SK-N-SH (cell line): ENCODE measurements around the gene TFPI. TPM values are rescaled to one million over a fixed set of nuclear protein-coding genes. Genes with fewer than 3 reads are reported as not detected.
A peak's percentile ranks its signal among the peaks of the same experiment; 100 is the strongest.
"Not testable (repeated sequence)": the region's sequence is repeated elsewhere in the genome, so short reads cannot be mapped to it uniquely, and the experiment has no call there.

Experiments
- CTCF ChIA-PET: fragments of 300-600, 350-600 bp; formaldehyde crosslinking; extraction: SDS; loops from one replicate; lab custom pipeline; 2021; lab: Yijun Ruan, JAX
- POLR2A ChIA-PET: fragments of 350-600 bp; sonication (Branson Sonifier 250); formaldehyde crosslinking; extraction: SDS; loops from one replicate; lab custom pipeline; 2020; ENCODE audit warnings: antibody characterized with exemption, inconsistent platforms; lab: Yijun Ruan, JAX
- DNase-seq: peaks from one replicate; pipeline ENCODE4 v3.0.0; 2012
- H2AFZ ChIP-seq: fragments of 200-600 bp; sonication (generic); 2 replicates; pipeline ENCODE4 v1.8.1; 2016; ENCODE audit warnings: antibody characterized with exemption, mild to moderate bottlenecking, low read depth
- H3F3A ChIP-seq: fragments of 200-600 bp; sonication (generic); replicated peaks from 2 replicates; pipeline ENCODE3; 2016; ENCODE audit warnings: antibody characterized with exemption, mild to moderate bottlenecking; ENCODE audit not compliant: insufficient read depth
- H3K27ac ChIP-seq, 2 experiments: fragments of 200-500 bp in 1 of 2; fragments of 200-600 bp in 1 of 2; sonication (Bioruptor generic) in 1 of 2; sonication (generic), shearing (Covaris generic) in 1 of 2; 2 replicates each; pipeline versions ENCODE4 v1.5.1 to v1.6.1; 2014 to 2016; ENCODE audit warnings: low read depth in 2 of 2, inconsistent platforms in 1 of 2, low read length in 1 of 2, mild to moderate bottlenecking in 1 of 2, mixed read lengths in 1 of 2
- H3K27me3 ChIP-seq: fragments of 200-600 bp; sonication (generic), shearing (Covaris generic); 2 replicates; pipeline ENCODE4 v1.6.1; 2016; ENCODE audit warnings: mixed run types; ENCODE audit not compliant: insufficient read depth
- H3K36me3 ChIP-seq, 2 experiments: fragments of 200-500 bp in 1 of 2; fragments of 200-600 bp in 1 of 2; sonication (Bioruptor generic) in 1 of 2; sonication (generic) in 1 of 2; replicated peaks in 1 of 2; 2 replicates each; pipeline versions ENCODE3 to v1.5.1; 2014 to 2016; ENCODE audit warnings: low read length in 1 of 2, mild to moderate bottlenecking in 1 of 2; ENCODE audit not compliant: insufficient read depth in 2 of 2, control insufficient read depth in 1 of 2
- H3K4me1 ChIP-seq, 2 experiments: fragments of 200-500 bp in 1 of 2; fragments of 200-600 bp in 1 of 2; sonication (Bioruptor generic) in 1 of 2; sonication (generic), shearing (Covaris generic) in 1 of 2; 2 replicates each; pipeline versions ENCODE4 v1.5.1 to v1.6.1; 2014 to 2016; ENCODE audit warnings: low read depth in 1 of 2, low read length in 1 of 2, mixed run types in 1 of 2; ENCODE audit not compliant: insufficient read depth in 2 of 2, control insufficient read depth in 1 of 2
- H3K4me2 ChIP-seq: fragments of 200-600 bp; sonication (generic), shearing (Covaris generic); 2 replicates; pipeline ENCODE4 v1.6.1; 2017; ENCODE audit warnings: mixed run types
- H3K4me3 ChIP-seq, 2 experiments: fragments of 200-500 bp in 1 of 2; fragments of 200-600 bp in 1 of 2; sonication (Bioruptor generic) in 1 of 2; sonication (generic), shearing (Covaris generic) in 1 of 2; 2 replicates each; pipeline versions ENCODE4 v1.5.1 to v1.8.1; 2014 to 2016; ENCODE audit warnings: low read depth in 2 of 2, inconsistent platforms in 1 of 2, low read length in 1 of 2, mild to moderate bottlenecking in 1 of 2, mixed read lengths in 1 of 2, moderate library complexity in 1 of 2
- H3K79me2 ChIP-seq: fragments of 200-600 bp; sonication (generic); 2 replicates; pipeline ENCODE4 v1.8.1; 2017; ENCODE audit warnings: mild to moderate bottlenecking; ENCODE audit not compliant: insufficient read depth
- H3K9ac ChIP-seq: fragments of 200-600 bp; sonication (generic); 2 replicates; pipeline ENCODE4 v1.6.1; 2017; ENCODE audit warnings: mixed run types
- H3K9me2 ChIP-seq: fragments of 200-600 bp; sonication (generic); 2 replicates; pipeline ENCODE4 v1.6.1; 2017; ENCODE audit warnings: mixed run types
- H3K9me3 ChIP-seq: fragments of 200-600 bp; sonication (generic); 2 replicates; pipeline ENCODE4 v1.6.1; 2017; ENCODE audit warnings: mixed run types, mild to moderate bottlenecking, moderate library complexity
- H4K20me1 ChIP-seq: fragments of 200-600 bp; sonication (generic); 2 replicates; pipeline ENCODE4 v1.6.1; 2017; ENCODE audit warnings: mild to moderate bottlenecking, mixed run types; ENCODE audit not compliant: insufficient read depth
- CHD2 ChIP-seq: fragments of 150-350 bp; IDR thresholded peaks from 2 replicates; pipeline ENCODE4 v1.6.1; 2018; ENCODE audit warnings: low read length; ENCODE audit not compliant: partially characterized antibody
- ELF1 ChIP-seq: IDR thresholded peaks from 2 replicates; pipeline ENCODE4 v1.4.0; 2012
- GABPA ChIP-seq: IDR thresholded peaks from 2 replicates; pipeline ENCODE4 v1.4.0; 2012; ENCODE audit warnings: low read depth, mild to moderate bottlenecking
- JUND ChIP-seq: IDR thresholded peaks from 2 replicates; pipeline ENCODE4 v1.4.0; 2012
- MEF2A ChIP-seq: IDR thresholded peaks from 2 replicates; pipeline ENCODE4 v1.4.0; 2012; ENCODE audit warnings: low read depth, borderline replicate concordance
- NFIC ChIP-seq: IDR thresholded peaks from 2 replicates; pipeline ENCODE4 v1.4.0; 2012; ENCODE audit warnings: borderline replicate concordance
- NRF1 ChIP-seq: IDR thresholded peaks from 2 replicates; pipeline ENCODE4 v1.6.1; 2012; ENCODE audit warnings: low read depth, mild to moderate bottlenecking, low read length
- POLR2AphosphoS5 ChIP-seq: IDR thresholded peaks from 2 replicates; pipeline ENCODE4 v1.6.1; 2012; ENCODE audit warnings: low read depth, low read length
- RXRA ChIP-seq: IDR thresholded peaks from 2 replicates; pipeline ENCODE4 v1.4.0; 2012; ENCODE audit warnings: low read depth, mild to moderate bottlenecking, borderline replicate concordance
- SMC3 ChIP-seq: IDR thresholded peaks from 2 replicates; pipeline ENCODE4 v1.6.1; 2012; ENCODE audit warnings: low read depth, low read length, improper control_type of control experiment
- TEAD4 ChIP-seq: IDR thresholded peaks from 2 replicates; pipeline ENCODE4 v1.4.0; 2012; ENCODE audit warnings: mild to moderate bottlenecking, borderline replicate concordance; ENCODE audit not compliant: insufficient read depth
- USF1 ChIP-seq: IDR thresholded peaks from 2 replicates; pipeline ENCODE4 v1.4.0; 2012; ENCODE audit warnings: low read depth, borderline replicate concordance
- WGBS: methylation state at CpG from one replicate; pipeline ENCODE4 v1.1.6; 2017; ENCODE audit warnings: low lambda C conversion rate; 5-methylcytosine and 5-hydroxymethylcytosine counted together
- polyA plus RNA-seq, 3 experiments: library from polyadenylated mRNA; depleted of rRNA; stranded (reverse); fragments of >200 nt; gene quantifications; 2 replicates each; pipeline ENCODE4 v1.2.3, GENCODE V29; 2012
- TF ChIP-seq, protein P1 (sequence below): IDR thresholded peaks from 2 replicates; pipeline ENCODE4 v1.4.0; 2012; ENCODE audit warnings: low read depth, borderline replicate concordance
- TF ChIP-seq, protein P2 (sequence below): IDR thresholded peaks from 2 replicates; pipeline ENCODE4 v1.6.1; 2012; ENCODE audit warnings: mild to moderate bottlenecking, low read depth, low read length, moderate library complexity
- TF ChIP-seq, protein P3 (sequence below): fragments of 200-600 bp; sonication (generic); IDR thresholded peaks from 2 replicates; pipeline ENCODE4 v1.6.1; 2017; ENCODE audit warnings: antibody characterized with exemption, mild to moderate bottlenecking, moderate library complexity

TFPI gene
- polyA plus RNA-seq, 1 of the 3 experiments (the other 2 are of a cell fraction) = 2.1 TPM

DNA sequence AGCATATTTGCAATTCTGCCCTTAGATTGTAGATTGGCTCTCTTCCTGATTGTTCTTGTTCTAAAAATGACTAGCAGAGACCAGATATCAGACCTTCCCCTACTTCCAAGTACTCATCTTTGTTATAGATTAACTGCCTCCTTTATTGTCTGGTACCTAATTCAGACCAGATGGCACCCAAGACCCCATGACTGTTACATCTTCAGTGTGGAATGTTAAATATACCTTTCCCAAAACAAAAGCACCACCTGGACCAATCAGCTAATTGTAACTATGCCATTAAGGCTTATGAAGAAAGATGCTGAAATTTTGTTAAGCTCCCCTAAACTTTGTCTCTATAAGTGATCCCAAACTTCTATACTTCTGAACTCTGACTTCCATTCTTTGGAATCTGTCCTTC, 12.0 kb upstream of the TFPI start:
- peak overlapping the region; percentile 26; the same call in 1 of the 2 replicates for H2AFZ ChIP-seq

GRCh38 chr2:187565618-187566017, 11.4 kb upstream of the TFPI start:
- DNase-seq, H2AFZ ChIP-seq, H3K79me2 ChIP-seq, H3K4me1 ChIP-seq, H3F3A ChIP-seq, H3K27ac ChIP-seq, H3K4me2 ChIP-seq, CTCF ChIA-PET, H4K20me1 ChIP-seq, H3K9me3 ChIP-seq, H3K36me3 ChIP-seq, POLR2A ChIA-PET, H3K4me3 ChIP-seq, H3K9me2 ChIP-seq, H3K27me3 ChIP-seq, H3K9ac ChIP-seq: not testable (repeated sequence)
- 73% methylated on average over 2 of the region's 11 CpGs for WGBS

More for the DNA sequence above, 12.0 kb upstream of the TFPI start:
- no peaks in the 10 kb centered on the region for H3K9me2 ChIP-seq
- ChIA-PET POLR2A (no interaction called here), CTCF (interaction anchor here (0.6 to 3.1 kb wide), 3 partner anchors 9 to 66 kb away, joined by 3 to 16 read pairs (median 12); no protein-coding TSS in a partner anchor)
- peaks cover 0 to 2% of the 10 kb centered on the region in 2 experiments; a peak in 2 of 4 replicates for H3K4me1 ChIP-seq
- no peaks in the 10 kb centered on the region for H4K20me1 ChIP-seq
- H3K4me2 ChIP-seq = no peak overlapping the region
- no peaks in the 10 kb centered on the region for H3K79me2 ChIP-seq
- no peak for TF ChIP-seq JUND
- no peak for TF ChIP-seq CHD2
- TF ChIP-seq TEAD4 = no peak
- no peak for TF ChIP-seq NRF1
- TF ChIP-seq NFIC = no peak
- TF ChIP-seq, protein P1, sequence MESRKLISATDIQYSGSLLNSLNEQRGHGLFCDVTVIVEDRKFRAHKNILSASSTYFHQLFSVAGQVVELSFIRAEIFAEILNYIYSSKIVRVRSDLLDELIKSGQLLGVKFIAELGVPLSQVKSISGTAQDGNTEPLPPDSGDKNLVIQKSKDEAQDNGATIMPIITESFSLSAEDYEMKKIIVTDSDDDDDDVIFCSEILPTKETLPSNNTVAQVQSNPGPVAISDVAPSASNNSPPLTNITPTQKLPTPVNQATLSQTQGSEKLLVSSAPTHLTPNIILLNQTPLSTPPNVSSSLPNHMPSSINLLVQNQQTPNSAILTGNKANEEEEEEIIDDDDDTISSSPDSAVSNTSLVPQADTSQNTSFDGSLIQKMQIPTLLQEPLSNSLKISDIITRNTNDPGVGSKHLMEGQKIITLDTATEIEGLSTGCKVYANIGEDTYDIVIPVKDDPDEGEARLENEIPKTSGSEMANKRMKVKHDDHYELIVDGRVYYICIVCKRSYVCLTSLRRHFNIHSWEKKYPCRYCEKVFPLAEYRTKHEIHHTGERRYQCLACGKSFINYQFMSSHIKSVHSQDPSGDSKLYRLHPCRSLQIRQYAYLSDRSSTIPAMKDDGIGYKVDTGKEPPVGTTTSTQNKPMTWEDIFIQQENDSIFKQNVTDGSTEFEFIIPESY = no peak
- TF ChIP-seq, protein P2, sequence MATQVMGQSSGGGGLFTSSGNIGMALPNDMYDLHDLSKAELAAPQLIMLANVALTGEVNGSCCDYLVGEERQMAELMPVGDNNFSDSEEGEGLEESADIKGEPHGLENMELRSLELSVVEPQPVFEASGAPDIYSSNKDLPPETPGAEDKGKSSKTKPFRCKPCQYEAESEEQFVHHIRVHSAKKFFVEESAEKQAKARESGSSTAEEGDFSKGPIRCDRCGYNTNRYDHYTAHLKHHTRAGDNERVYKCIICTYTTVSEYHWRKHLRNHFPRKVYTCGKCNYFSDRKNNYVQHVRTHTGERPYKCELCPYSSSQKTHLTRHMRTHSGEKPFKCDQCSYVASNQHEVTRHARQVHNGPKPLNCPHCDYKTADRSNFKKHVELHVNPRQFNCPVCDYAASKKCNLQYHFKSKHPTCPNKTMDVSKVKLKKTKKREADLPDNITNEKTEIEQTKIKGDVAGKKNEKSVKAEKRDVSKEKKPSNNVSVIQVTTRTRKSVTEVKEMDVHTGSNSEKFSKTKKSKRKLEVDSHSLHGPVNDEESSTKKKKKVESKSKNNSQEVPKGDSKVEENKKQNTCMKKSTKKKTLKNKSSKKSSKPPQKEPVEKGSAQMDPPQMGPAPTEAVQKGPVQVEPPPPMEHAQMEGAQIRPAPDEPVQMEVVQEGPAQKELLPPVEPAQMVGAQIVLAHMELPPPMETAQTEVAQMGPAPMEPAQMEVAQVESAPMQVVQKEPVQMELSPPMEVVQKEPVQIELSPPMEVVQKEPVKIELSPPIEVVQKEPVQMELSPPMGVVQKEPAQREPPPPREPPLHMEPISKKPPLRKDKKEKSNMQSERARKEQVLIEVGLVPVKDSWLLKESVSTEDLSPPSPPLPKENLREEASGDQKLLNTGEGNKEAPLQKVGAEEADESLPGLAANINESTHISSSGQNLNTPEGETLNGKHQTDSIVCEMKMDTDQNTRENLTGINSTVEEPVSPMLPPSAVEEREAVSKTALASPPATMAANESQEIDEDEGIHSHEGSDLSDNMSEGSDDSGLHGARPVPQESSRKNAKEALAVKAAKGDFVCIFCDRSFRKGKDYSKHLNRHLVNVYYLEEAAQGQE = no peak
- TF ChIP-seq SMC3 = no peak
- TF ChIP-seq, protein P3, sequence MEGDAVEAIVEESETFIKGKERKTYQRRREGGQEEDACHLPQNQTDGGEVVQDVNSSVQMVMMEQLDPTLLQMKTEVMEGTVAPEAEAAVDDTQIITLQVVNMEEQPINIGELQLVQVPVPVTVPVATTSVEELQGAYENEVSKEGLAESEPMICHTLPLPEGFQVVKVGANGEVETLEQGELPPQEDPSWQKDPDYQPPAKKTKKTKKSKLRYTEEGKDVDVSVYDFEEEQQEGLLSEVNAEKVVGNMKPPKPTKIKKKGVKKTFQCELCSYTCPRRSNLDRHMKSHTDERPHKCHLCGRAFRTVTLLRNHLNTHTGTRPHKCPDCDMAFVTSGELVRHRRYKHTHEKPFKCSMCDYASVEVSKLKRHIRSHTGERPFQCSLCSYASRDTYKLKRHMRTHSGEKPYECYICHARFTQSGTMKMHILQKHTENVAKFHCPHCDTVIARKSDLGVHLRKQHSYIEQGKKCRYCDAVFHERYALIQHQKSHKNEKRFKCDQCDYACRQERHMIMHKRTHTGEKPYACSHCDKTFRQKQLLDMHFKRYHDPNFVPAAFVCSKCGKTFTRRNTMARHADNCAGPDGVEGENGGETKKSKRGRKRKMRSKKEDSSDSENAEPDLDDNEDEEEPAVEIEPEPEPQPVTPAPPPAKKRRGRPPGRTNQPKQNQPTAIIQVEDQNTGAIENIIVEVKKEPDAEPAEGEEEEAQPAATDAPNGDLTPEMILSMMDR = no peak
- TF ChIP-seq ELF1 = no peak
- TF ChIP-seq MEF2A = no peak
- no peak for TF ChIP-seq GABPA
- no peak for TF ChIP-seq POLR2AphosphoS5
- no peak for TF ChIP-seq USF1
- no peak for TF ChIP-seq RXRA
- H3K27me3 ChIP-seq = no peaks in the 10 kb centered on the region
- H3K27ac ChIP-seq = no peak overlapping the region
- no peaks in the 10 kb centered on the region for H3K9me3 ChIP-seq
- DNase-seq = no peak
- H3K9ac ChIP-seq = no peak overlapping the region
- no peaks in the 10 kb centered on the region for H3F3A ChIP-seq
- H3K4me3 ChIP-seq = no peak overlapping the region
- no peaks in the 10 kb centered on the region for H3K36me3 ChIP-seq

GRCh38 chr2:187556493-187556892, 2.3 kb upstream of the TFPI start:
- H3K27ac ChIP-seq, H3K4me3 ChIP-seq, H3K79me2 ChIP-seq, DNase-seq, H3K27me3 ChIP-seq, H3F3A ChIP-seq, H3K9me2 ChIP-seq, H3K36me3 ChIP-seq, H3K9ac ChIP-seq, H3K4me1 ChIP-seq, H3K9me3 ChIP-seq, POLR2A ChIA-PET, CTCF ChIA-PET, H3K4me2 ChIP-seq, H4K20me1 ChIP-seq, H2AFZ ChIP-seq: not testable (repeated sequence)
- WGBS = 97% methylated on average over 6 of the region's 31 CpGs
